GM19238 (cell line): ENCODE measurements around the gene ZNF678.
"Not testable (repeated sequence)": the region's sequence is repeated elsewhere in the genome, so short reads cannot be mapped to it uniquely, and the experiment has no call there.

ENCODE experiments used
- DNase-seq: peaks from one replicate; pipeline ENCODE4 v3.0.0; 2011; ENCODE audit warnings: low spot score; ENCODE audit not compliant: insufficient read length

ZNF678 gene

DNA sequence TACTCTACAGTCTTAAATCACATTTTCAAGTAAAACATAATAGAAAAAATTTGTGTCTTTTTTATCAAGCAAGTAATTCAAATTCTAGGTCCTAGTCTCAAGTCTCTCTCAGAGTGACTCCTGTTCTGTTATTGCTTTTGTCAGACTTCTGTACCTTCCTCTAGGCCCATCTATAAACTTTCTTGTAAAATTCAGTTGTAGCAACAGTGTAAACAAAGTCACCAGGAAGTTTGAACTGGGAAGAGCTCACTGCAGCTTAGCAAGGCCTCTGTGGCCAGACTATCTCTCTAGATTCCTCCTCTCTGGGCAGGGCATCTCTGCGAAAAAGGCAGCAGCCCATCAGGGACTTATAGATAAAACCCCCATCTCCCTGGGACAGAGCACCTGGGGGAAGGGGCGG is 13.5 kb upstream of the ZNF678 start:
- no peak for DNase-seq

GRCh38 chr1:227551881-227552280 is 11.5 kb upstream of the ZNF678 start:
- not testable (repeated sequence) for DNase-seq

DNA sequence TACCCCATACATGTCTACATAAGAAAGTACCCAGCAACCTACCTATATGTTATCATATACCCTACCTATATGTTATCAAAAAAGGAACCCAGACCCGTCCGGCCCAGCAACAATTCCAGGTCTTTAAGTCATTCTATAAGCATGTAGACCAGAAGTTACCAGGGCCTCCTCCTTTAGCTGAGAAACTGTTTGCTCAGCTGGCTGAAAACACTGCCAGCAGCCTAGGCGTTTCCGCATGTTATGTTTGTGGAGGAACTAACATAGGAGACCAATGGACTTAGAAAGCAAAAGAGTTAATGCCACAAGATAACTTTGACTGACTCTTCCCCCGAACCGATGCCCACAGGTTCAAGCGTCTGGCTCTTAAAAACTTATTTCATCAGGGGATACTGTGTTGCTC is 7.1 kb upstream of the ZNF678 start:
- no peak for DNase-seq

DNA sequence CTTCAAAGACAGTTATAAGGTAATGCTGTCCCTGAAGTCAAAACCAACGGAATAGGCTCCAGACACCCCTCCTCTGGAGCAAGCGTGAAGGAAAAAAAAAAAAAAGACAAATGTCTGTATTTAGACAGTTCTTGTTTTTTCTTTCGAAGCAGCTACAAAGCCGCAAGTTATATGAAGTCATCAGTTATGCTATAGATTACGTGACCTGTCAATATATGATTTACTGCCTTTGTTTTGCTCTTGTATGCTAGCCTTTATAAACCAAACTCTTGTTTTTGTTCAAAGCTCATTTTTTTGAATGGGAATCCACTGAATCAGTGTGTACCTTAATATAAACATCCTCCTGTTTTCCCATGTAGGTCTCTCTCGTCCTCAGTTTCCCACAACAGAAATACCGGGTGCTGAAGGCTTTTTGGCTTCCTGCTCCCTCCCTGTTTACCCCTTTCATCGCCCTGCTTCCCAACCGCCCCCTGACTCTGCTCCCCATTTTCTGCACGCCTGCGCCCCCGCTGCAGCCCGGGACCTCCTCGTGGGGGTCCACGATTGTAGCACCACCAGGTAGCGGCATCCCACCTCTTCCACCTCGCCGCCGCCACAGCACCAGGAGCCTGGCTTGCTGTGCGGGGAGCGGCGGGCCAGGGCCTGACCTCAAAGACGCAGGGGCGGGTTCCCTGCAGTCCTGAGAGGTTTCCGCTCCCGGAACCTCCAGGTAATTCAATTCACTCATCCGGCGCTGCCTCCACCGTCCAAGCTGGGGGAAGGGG is 5.2 kb upstream of the ZNF678 start:
- no peak for DNase-seq

GRCh38 chr1:227558732-227559262 is 4.6 kb upstream of the ZNF678 start:
- DNase-seq: no peak

GRCh38 chr1:227559499-227559898 is 3.9 kb upstream of the ZNF678 start:
- no peak for DNase-seq

DNA sequence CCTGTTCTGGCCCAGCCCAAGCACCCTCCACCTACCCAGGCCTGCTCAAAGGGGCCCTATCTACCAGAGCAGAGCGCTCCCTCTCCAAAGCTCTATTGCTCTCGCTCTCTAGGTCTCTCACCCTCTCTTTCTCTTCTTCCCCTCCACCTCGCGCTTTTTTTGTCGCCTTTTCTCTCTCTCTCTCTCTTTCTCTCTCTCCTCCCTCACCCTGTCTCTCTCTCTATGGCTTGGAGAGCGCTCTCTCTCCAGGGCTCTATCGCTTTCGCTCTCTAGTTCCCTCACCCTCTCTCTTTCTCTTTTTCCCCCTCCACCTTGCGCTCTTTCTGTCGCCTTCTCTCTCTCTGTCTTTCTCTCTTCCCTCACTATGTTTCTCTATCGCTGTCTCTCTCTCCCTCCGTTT is 3.4 kb upstream of the ZNF678 start:
- DNase-seq: no peak

- DNase-seq: no peak
These were observed 2.8 kb upstream of the ZNF678 start for GRCh38 chr1:227560393-227561173.

- no peak for DNase-seq
These were observed 2.0 kb upstream of the ZNF678 start for GRCh38 chr1:227561241-227561907.

DNA sequence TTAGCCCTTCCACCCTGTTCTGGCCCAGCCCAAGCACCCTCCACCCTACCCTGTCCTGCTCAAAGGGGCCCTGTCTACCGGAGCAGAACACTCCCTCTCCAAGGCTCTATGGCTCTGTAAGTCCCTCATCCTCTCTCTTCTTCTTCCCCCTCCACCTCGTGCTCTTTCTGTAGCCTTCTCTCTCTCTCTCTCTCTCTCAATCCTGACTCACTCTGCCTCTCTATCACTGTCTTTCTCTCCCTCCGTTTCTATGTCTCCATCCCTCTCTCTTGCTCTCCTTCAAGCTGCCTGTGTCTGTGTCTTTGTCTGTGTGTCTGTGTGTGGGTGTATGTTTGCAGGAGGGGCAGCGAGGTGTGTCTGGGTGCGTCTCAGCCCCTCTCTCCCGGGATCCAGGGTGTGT is 1.3 kb upstream of the ZNF678 start:
- DNase-seq: no peak

GRCh38 chr1:227562933-227563323 is 428 bp upstream of the ZNF678 start:
- DNase-seq: no peak

DNA sequence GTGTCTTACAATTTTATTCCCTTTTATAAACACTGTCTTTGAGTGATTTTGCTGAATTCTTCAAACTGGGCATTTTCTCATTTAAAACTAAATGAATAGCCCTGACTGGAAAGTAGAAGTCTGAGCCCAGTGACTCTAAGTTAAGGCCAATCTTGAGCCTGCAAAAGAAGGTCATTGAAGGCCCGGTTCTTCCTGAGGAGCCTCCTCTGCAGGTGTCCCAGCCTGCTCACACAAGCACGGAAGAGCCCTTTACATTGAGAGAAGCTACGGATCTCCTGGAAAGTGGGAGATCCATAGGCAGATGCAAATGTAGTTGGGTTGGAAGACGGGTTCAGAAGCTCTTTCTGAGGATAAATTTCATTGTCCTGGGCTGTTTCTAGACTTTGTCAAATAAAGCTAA is 3.9 kb downstream of the ZNF678 start:
- no peak for DNase-seq

- DNase-seq: no peak
These were observed 5.2 kb downstream of the ZNF678 start for GRCh38 chr1:227568593-227568992.

DNA sequence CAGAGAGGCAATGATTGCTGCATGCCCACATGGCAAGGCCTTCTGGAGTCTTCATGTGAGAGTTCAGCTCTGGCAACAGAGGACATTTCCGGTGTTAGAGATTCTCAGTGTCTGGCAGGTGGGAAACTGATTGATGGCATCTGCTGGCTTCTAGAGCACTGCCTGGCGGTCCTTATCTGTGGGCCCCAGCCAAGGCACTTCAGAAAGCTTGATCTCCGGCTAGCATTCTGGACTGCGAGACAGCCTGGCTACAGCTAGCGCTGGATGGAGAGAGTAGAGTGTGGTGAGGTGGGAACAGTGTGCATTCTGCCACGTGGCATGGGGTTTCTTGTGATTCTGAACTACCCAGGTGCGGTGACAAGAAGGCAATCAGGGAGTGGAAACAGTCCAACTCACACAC is 9.4 kb downstream of the ZNF678 start:
- DNase-seq: no peak

DNA sequence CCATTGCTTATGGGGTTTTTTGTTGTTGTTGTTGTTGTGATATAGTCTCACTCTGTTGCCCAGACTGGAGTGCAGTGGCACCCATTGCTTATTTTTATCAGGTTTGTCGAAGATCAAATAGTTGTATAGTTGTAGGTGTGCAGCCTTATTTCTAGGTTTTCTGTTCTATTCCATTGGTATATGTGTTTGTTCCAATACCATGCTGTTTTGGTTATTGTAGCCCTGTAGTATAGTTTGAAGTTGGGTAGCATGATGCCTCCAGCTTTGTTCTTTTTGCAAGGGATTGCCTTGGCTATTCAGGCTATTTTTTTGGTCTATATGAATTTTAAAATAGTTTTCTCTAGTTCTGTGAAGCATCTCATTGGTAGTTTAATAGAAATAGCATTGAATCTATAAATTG is 11.6 kb downstream of the ZNF678 start:
- DNase-seq: no peak

- no peak for DNase-seq
These were observed 12.8 kb downstream of the ZNF678 start for GRCh38 chr1:227576189-227576588.

GRCh38 chr1:227577500-227577899 is 14.1 kb downstream of the ZNF678 start:
- DNase-seq: no peak

- DNase-seq: no peak
These were observed 20.0 kb downstream of the ZNF678 start for GRCh38 chr1:227583354-227583753.

DNA sequence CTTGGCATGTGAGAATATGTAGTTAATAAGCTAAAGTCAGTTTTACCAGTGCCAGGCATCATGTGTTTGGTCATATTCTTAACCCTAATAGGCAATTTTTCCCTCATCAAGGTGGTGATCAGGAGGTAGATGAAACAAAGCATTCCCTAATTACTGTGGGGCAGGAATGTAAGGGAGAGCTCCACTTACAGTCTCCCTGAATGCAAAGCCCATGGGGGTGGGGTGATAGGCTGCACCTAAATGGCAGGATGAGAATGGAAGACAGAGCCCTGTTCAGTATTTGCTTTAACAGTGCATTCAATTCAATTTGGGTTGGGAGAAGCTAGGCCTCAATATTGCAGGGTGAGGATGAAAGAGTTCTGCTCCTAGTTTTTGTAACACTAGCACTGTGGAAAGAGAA is 23.4 kb downstream of the ZNF678 start:
- no peak for DNase-seq

- no peak for DNase-seq
These were observed 24.6 kb downstream of the ZNF678 start for GRCh38 chr1:227587968-227588367.

DNA sequence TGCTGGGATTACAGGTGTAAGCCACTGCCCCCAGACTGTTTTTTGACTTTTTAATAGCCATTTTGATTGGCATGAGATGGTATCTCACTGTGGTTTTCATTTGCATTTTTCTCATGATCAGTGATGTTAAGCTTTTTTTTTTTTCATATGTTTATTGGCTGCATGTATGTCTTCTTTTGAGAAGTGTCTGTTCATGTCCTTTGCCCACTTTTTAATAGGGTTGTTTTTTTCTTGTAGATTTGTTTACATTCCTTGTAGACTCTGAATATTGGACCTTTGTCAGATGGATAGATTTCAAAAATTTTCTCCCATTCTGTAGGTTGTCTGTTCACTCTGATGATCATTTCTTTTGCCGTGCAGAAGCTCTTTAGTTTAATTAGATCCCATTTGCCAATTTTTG is 25.4 kb downstream of the ZNF678 start:
- not testable (repeated sequence) for DNase-seq

DNA sequence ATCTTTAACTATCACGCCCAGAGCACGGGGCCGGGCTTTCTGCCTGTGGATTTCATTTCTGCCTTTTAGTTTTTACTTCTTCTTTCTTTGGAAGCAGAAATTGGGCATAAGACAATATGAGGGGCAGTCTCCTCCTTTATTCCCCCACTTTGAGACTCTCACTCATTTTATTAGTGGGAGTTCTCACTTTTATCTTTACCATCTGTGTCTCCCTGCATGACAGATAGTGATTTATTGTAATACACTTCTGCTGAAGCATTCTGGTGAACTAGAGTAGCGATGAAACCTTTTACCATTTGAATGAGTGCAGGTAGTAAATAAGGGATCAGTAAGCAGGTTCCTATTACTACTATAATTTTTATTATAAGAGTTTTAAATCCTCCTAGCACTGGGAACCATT is 26.4 kb downstream of the ZNF678 start:
- not testable (repeated sequence) for DNase-seq
